Activated naive CD4-positive, alpha-beta T cell treated with anti-CD3 and anti-CD28 coated beads, Interleukin-2, amount 50 U/mL, for 72 hours (primary cell): ENCODE measurements around the gene ADGRD1. TPM values are rescaled to one million over a fixed set of nuclear protein-coding genes. Genes with fewer than 3 reads are reported as not detected.

ENCODE experiments used
- ATAC-seq, 2 donors: fragments of 150-1000 bp; cut with Tn5 transposase; 2 replicates each; pipeline ENCODE4 v1.10.0; 2021; ENCODE audit warnings: mild to moderate bottlenecking in 2 of 2, moderate library complexity in 2 of 2
- DNase-seq, 2 donors: peaks; one replicate each; pipeline ENCODE4 v3.0.0; 2021 to 2022; ENCODE audit warnings: low spot score in 2 of 2
- H3K27ac Mint-ChIP-seq, 2 donors: one replicate each; pipeline ENCODE4 v1.8.0; 2022; ENCODE audit warnings: mild to moderate bottlenecking in 2 of 2, mixed read lengths in 2 of 2
- H3K36me3 Mint-ChIP-seq, 2 donors: one replicate each; pipeline ENCODE4 v1.8.0; 2022; ENCODE audit warnings: mixed read lengths in 2 of 2
- H3K9me3 Mint-ChIP-seq, 2 donors: one replicate each; pipeline ENCODE4 v1.8.0; 2022; ENCODE audit warnings: mixed read lengths in 2 of 2
- total RNA-seq, 2 donors: library from RNA; stranded (reverse); gene quantifications; one replicate each; pipeline ENCODE4 v1.2.3, GENCODE V29; 2022

Gene ADGRD1
- total RNA-seq, 2 donors from 2014 or later, result 0.70 TPM; not detected in 1

- H3K36me3 Mint-ChIP-seq, result no peaks in the 10 kb centered on the region
- no peak for DNase-seq
- H3K27ac Mint-ChIP-seq, result no peak overlapping the region
- ATAC-seq, result no peak
- H3K9me3 Mint-ChIP-seq, result no peaks in the 10 kb centered on the region
These were observed 1.6 kb downstream of the ADGRD1 start for GRCh38 chr12:130955238-130955816.

GRCh38 chr12:130956009-130956408 lies 2.3 kb downstream of the ADGRD1 start:
- Mint-ChIP-seq H3K36me3 (no peaks in the 10 kb centered on the region), H3K27ac (no peak overlapping the region), H3K9me3 (no peaks in the 10 kb centered on the region)
- no peak for ATAC-seq
- DNase-seq, result no peak

DNA sequence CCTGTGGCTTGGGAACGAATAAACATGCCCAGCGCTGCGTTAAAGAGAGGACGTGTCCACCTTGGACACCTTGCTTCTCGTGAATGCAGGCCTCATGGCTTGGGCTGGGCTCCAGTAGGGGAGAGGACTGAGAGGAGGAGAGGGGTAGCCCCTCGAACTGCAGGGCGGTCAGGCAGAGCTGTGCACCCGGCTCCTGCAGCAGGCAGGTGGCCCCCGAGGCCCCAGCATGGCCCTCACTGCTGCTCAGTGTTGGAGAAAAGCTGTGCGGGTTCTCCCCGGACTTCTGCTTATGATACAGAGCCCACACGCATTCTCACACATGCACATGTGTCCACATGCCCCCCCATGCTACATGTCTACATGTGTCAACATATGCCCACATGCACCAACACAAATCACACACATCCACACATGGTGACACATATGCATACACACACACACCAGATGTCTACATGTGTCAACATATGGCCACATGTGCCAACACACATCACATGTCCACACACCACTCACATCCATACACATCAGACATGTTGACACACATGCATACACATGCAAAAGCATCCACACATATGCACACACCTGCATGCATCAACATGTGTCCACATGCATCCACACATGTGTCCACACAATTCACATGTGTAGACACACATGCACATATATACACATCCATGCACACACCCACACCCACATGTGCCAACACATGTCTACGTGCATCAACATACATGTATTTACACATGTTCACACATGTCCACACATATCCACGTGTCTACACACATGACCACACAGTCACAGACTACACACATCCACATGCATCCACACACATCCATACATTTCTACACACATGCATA lies 3.0 kb downstream of the ADGRD1 start:
- Mint-ChIP-seq H3K36me3 (no peaks in the 10 kb centered on the region), H3K9me3 (no peaks in the 10 kb centered on the region), H3K27ac (no peak overlapping the region)
- DNase-seq (no peak), ATAC-seq (no peak)

GRCh38 chr12:130957304-130957621 lies 3.6 kb downstream of the ADGRD1 start:
- no peak overlapping the region for H3K27ac Mint-ChIP-seq
- H3K36me3 Mint-ChIP-seq, result no peaks in the 10 kb centered on the region

GRCh38 chr12:130958557-130959140 lies 4.9 kb downstream of the ADGRD1 start:
- DNase-seq (no peak), ATAC-seq (no peak)
- Mint-ChIP-seq H3K27ac (no peak overlapping the region), H3K36me3 (no peaks in the 10 kb centered on the region), H3K9me3 (no peaks in the 10 kb centered on the region)

More at GRCh38 chr12:130957304-130957621, 3.6 kb downstream of the ADGRD1 start:
- H3K9me3 Mint-ChIP-seq, result no peaks in the 10 kb centered on the region
- DNase-seq (no peak), ATAC-seq (no peak)

GRCh38 chr12:130959632-130960031 lies 5.9 kb downstream of the ADGRD1 start:
- ATAC-seq, result no peak
- DNase-seq, result no peak
- Mint-ChIP-seq H3K9me3 (no peaks in the 10 kb centered on the region), H3K36me3 (no peaks in the 10 kb centered on the region), H3K27ac (no peak overlapping the region)

DNA sequence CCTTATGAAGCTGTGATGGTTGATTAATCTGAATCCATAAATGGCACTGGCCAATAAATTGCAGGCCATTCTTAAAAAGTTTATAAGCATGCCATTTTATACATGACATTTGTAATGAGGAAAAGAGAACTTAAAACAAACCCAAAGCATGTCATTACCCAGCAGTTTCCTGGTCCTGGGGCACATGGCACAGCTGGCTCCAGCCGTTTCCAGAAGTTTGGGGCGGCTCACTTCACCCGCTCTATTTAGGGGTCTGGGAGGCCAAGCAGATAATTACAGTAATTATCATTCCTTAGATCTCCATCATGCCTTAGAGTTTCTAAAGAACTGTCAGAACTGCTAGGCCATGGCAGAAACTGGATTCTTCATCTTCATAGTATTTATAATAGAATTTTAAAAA lies 6.4 kb downstream of the ADGRD1 start:
- DNase-seq, result no peak
- H3K9me3 Mint-ChIP-seq, result no peaks in the 10 kb centered on the region
- no peak for ATAC-seq
- H3K36me3 Mint-ChIP-seq, result no peaks in the 10 kb centered on the region
- H3K27ac Mint-ChIP-seq, result no peak overlapping the region

GRCh38 chr12:130960787-130961186 lies 7.1 kb downstream of the ADGRD1 start:
- no peak overlapping the region for H3K27ac Mint-ChIP-seq
- no peak for ATAC-seq
- H3K36me3 Mint-ChIP-seq, result no peaks in the 10 kb centered on the region
- no peaks in the 10 kb centered on the region for H3K9me3 Mint-ChIP-seq
- no peak for DNase-seq

- Mint-ChIP-seq H3K36me3 (no peaks in the 10 kb centered on the region), H3K27ac (no peak overlapping the region), H3K9me3 (no peaks in the 10 kb centered on the region)
- DNase-seq (no peak), ATAC-seq (no peak)
These were observed 8.3 kb downstream of the ADGRD1 start for GRCh38 chr12:130961921-130962451.

DNA sequence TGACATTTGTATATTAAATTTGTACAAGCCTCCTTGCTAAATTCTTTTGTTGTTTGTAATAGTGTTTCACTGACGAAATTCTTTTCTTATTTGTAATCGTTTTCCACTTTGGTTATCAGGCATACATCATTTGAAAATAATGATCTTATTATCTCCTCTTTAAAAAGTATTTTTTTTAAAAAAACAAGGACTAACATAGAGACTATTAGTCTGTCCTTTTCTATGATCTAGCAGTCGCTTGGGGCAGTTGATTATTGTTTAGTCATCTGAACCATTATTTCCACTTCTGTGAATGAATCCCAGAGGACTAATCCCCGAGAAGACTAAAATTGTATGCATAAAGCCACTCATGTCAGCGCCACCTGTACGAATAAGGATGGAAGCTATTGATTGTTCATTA lies 11.5 kb downstream of the ADGRD1 start:
- Mint-ChIP-seq H3K27ac (no peak overlapping the region), H3K36me3 (no peaks in the 10 kb centered on the region), H3K9me3 (no peaks in the 10 kb centered on the region)
- ATAC-seq (no peak), DNase-seq (no peak)

GRCh38 chr12:130965668-130966067 lies 12.0 kb downstream of the ADGRD1 start:
- no peak overlapping the region for H3K27ac Mint-ChIP-seq
- no peak for DNase-seq
- no peak for ATAC-seq
- no peaks in the 10 kb centered on the region for H3K9me3 Mint-ChIP-seq
- no peaks in the 10 kb centered on the region for H3K36me3 Mint-ChIP-seq

GRCh38 chr12:130966443-130967030 lies 12.8 kb downstream of the ADGRD1 start:
- H3K27ac Mint-ChIP-seq, result no peak overlapping the region
- DNase-seq, result no peak
- H3K36me3 Mint-ChIP-seq, result no peaks in the 10 kb centered on the region
- H3K9me3 Mint-ChIP-seq, result no peaks in the 10 kb centered on the region
- no peak for ATAC-seq

DNA sequence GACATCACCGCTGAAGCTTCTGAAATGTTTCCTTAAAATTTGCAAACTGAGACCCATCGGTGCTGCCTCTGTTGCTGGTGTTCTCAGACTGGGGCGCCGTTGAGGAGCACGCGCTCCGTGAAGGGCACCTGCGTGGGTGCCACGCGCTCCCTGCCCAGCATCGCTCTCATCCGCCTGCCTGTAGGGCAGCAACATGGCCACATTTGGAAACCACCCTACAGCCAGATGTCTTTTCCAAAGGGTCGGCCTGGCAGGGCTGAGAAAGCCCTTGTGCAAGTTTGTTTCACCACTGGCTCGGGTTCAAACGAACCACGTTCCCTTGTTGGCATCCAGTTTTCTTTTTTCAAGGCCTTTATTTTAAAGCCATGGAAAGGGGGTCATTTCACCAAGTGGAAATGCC lies 13.9 kb downstream of the ADGRD1 start:
- H3K9me3 Mint-ChIP-seq, result no peaks in the 10 kb centered on the region
- no peaks in the 10 kb centered on the region for H3K36me3 Mint-ChIP-seq
- no peak for ATAC-seq
- DNase-seq, result no peak
- H3K27ac Mint-ChIP-seq, result no peak overlapping the region

DNA sequence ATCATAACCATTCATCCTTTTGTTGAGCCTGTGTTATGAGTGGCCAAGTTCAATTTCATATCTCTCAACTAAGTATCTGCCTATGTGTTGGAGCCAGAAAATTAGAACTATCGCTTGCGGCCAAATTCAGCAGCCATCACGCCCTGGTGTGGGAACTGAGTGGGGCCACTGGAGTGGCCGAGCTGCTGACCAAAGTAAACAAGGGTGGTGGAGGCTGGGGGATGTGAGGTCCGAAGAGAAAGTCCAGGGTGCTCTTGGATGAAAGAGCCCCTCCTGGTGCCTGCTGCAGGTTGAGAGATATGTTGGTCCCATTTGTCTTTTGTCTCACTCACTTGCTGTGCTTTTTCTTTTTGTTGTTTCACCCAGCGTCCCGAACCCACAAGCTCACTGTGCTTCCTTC lies 14.9 kb downstream of the ADGRD1 start:
- no peak overlapping the region for H3K27ac Mint-ChIP-seq
- H3K9me3 Mint-ChIP-seq, result no peaks in the 10 kb centered on the region
- H3K36me3 Mint-ChIP-seq, result no peaks in the 10 kb centered on the region
- no peak for DNase-seq
- no peak for ATAC-seq

DNA sequence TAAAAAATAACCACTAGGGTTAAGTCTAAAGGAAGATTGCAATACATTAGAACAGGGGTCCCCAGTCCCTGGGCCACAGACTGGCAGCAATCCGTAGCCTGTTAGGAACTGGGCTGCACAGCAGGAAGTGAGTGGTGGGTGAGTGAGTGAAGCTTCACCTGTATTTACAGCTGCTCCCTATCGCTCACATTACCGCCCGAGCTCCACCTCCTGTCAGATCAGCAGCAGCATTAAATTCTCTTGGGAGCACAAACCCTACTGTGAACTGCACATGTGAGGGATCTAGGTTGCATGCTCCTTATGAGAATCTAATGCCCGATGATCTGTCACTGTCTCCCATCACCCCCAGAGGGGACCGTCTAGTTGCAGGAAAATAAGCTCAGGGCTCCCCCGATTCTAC lies 15.5 kb downstream of the ADGRD1 start:
- DNase-seq (no peak), ATAC-seq (no peak)
- no peaks in the 10 kb centered on the region for H3K9me3 Mint-ChIP-seq
- H3K36me3 Mint-ChIP-seq, result no peaks in the 10 kb centered on the region
- H3K27ac Mint-ChIP-seq, result no peak overlapping the region

GRCh38 chr12:130970165-130970907 lies 16.6 kb downstream of the ADGRD1 start:
- H3K36me3 Mint-ChIP-seq, result no peaks in the 10 kb centered on the region
- no peaks in the 10 kb centered on the region for H3K9me3 Mint-ChIP-seq
- ATAC-seq (no peak), DNase-seq (no peak)
- H3K27ac Mint-ChIP-seq, result no peak overlapping the region

DNA sequence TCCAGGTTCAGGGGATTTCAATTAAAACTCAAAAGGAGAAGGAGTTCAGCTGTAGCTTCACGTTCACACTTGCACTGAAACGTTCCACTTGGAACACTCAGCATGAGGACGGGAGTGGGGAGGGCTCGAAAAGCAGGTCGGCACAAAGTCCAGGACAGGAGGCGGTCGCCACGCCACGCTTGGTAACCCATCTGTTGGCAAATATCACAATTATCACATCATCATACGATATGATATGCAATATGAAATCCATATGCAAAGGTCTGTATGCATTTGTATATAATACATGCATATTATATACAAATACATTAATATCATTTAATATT lies 17.2 kb downstream of the ADGRD1 start:
- DNase-seq, result no peak
- ATAC-seq, result no peak
- H3K36me3 Mint-ChIP-seq, result no peaks in the 10 kb centered on the region
- H3K9me3 Mint-ChIP-seq, result no peaks in the 10 kb centered on the region
- H3K27ac Mint-ChIP-seq, result no peak overlapping the region
